ENCODE data around the gene ACSL1.

The ACSL1 gene

DNA sequence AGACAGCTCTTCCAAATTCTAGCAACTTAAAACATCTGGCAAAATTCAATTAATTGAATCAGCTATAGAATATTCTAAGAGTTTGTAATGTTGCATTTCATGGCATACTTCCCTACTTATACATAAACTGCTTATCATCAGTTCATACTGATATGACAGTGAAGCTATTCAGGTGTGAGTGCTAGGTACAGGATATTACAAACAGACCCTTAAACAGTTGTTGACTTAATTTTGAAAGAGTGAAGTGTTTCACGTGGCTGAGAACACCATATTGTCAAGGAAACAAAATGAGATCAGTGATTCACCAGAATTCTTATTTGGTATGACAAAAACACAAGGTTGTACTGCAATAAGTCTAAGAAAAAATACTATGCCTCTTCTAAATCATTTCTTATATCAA lies 119.3 kb downstream of the ACSL1 start:
- DNase-seq = no peak

DNA sequence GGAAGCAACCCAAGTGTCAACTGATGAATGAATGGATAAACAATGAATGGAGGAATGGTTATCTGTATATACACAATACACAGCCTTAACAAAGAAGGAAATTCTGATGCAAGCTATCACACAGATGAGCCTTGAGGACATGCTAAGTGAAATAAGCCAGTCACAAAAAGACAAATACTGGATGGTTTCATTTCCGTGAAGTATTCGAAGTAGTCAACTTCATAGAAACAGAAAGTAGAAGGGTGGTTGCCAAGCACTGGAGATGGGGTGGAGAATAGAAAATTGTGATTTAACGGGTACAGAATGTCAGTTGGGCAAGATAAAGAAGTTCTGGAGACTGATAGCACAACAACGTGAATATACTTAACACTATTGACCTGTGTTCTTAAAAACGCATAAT lies 120.1 kb downstream of the ACSL1 start:
- DNase-seq = no peak

All from fibroblast of skin of right biceps (primary cell).